COLO668 (cell line): ENCODE results near the gene TPI1.

Experiments used
- DNase-seq: peaks from one replicate; lab custom pipeline; 2025; ENCODE audit not compliant: unreplicated experiment; lab: John Stamatoyannopoulos, UW

TPI1 gene

GRCh38 chr12:6867413-6868210 lies at the start of gene TPI1:
Gene TPI1, plus strand, starts transcription at chr12:6867531. Its CDS starts 36 bp downstream, at chr12:6867567.
- peak; percentile 72 for DNase-seq

- DNase-seq, result no peak
Measured at GRCh38 chr12:6817662-6818157, 49.6 kb upstream of the TPI1 start.

GRCh38 chr12:6818222-6818621 lies 49.1 kb upstream of the TPI1 start:
- no peak for DNase-seq

- no peak for DNase-seq
Measured at GRCh38 chr12:6818645-6819044, 48.7 kb upstream of the TPI1 start.

- no peak for DNase-seq
Measured at GRCh38 chr12:6819106-6820030, 48.0 kb upstream of the TPI1 start.

GRCh38 chr12:6820166-6820565 lies 47.2 kb upstream of the TPI1 start:
- DNase-seq, result no peak

GRCh38 chr12:6821591-6822425 lies 45.5 kb upstream of the TPI1 start, which contains the start of gene GPR162:
Gene GPR162, plus strand, starts transcription at chr12:6821821. Its CDS starts 2,078 bp downstream, at chr12:6823899.
- DNase-seq, result peak; percentile 13

- DNase-seq, result no peak
Measured at GRCh38 chr12:6822426-6823135, 44.8 kb upstream of the TPI1 start.

- DNase-seq, result no peak
Measured at GRCh38 chr12:6823182-6824084, 43.9 kb upstream of the TPI1 start.

GRCh38 chr12:6824085-6824775 lies 43.1 kb upstream of the TPI1 start:
- DNase-seq, result no peak

- no peak for DNase-seq
Measured at GRCh38 chr12:6824901-6825381, 42.4 kb upstream of the TPI1 start.

GRCh38 chr12:6825398-6826124 lies 41.8 kb upstream of the TPI1 start:
- peak; percentile 56 for DNase-seq

GRCh38 chr12:6826125-6826733 lies 41.1 kb upstream of the TPI1 start:
- no peak for DNase-seq

GRCh38 chr12:6826734-6827436 lies 40.4 kb upstream of the TPI1 start:
- no peak for DNase-seq

- peak; percentile 30 for DNase-seq
Measured at GRCh38 chr12:6827437-6827911, 39.9 kb upstream of the TPI1 start.

- peak; percentile 14 for DNase-seq
Measured at GRCh38 chr12:6827982-6828780, 39.1 kb upstream of the TPI1 start, which contains the start of gene P3H3. Gene P3H3, plus strand, starts transcription at chr12:6828407. Its CDS starts 34 bp downstream, at chr12:6828441.
